ENCODE data around the gene ITIH2. TPM values are rescaled to one million over a fixed set of nuclear protein-coding genes. Genes with fewer than 3 reads are reported as not detected.

Gene ITIH2
- total RNA-seq, 1 donor from 2014 or later = not detected

Other genes with a start within 250 kb of the ITIH2 start
- gene ITIH5, start 36.4 kb upstream of the ITIH2 start, total RNA-seq = 0.51 and 0.65 TPM in 2 replicates
- 5.4 and 6.3 TPM in 2 replicates for gene KIN, start 84.7 kb downstream of the ITIH2 start, total RNA-seq
- gene ATP5F1C, start 84.9 kb downstream of the ITIH2 start, total RNA-seq = 320 and 349 TPM in 2 replicates
- gene TAF3, start 115.2 kb downstream of the ITIH2 start, total RNA-seq = 2.0 and 2.3 TPM in 2 replicates

All from dermis blood vessel endothelial cell (primary cell).